ENCODE measurements around the gene TBX10. TPM values are rescaled to one million over a fixed set of nuclear protein-coding genes. Genes with fewer than 3 reads are reported as not detected.
A peak's percentile ranks its signal among the peaks of the same experiment; 100 is the strongest.
"Not testable (repeated sequence)": the region's sequence is repeated elsewhere in the genome, so short reads cannot be mapped to it uniquely, and the experiment has no call there.

TBX10 gene
- polyA plus RNA-seq, 4 donors = 4.3 to 69.4 (median 27.9) TPM

DNA sequence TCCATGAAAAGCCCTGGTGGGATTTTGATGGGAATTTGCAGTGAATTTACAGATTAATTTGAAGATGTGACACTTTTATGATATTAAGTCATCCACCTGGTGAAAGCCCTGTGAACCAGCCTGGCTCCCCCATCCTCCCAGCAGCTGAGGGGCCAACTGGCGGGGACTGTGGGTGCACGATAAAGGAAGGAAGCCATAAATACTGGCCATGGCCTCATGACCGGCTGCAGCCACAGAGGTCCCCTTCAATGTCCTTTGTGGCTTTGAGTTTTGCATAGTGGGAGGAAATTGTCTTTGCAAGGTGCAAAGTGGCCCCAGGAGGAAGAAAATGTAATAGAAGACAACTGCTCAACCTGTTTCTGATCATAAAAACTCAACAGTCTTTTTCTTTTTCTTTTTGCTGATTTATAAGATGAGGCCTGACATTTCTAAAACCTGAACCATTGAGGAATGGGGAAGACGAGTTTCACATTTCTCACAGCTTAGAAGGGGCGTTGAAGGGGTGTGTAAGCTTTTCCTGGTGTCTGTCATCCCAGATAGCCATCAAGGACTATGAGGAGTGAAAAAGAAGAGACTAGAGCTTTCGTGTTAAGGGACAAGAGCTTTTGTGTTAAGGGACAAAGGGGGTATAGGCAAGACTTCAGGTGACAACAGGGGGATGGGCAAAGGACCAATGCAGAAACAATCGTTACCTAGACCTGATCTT, 39.1 kb downstream of the TBX10 start:
- no peak for FAIRE-seq
- 51 to 68% (median 64%) methylated on average over 7 of the region's 7 CpGs for WGBS, 3 donors
- Histone ChIP-seq H3K27ac (ENCODE audit: low read depth in 1 of 3, low read length in 2 of 3) (no peak overlapping the region), H3K9me3 (ENCODE audit: control insufficient read depth in 2 of 2, insufficient read depth in 1 of 2, low read depth in 1 of 2, low read length in 1 of 2) (peaks cover 0 to 11% of the 10 kb centered on the region in 2 donors), H3K27me3 (ENCODE audit: control insufficient read depth in 3 of 3, insufficient read depth in 3 of 3, low read length in 3 of 3) (no peaks in the 10 kb centered on the region), H3K4me3 (ENCODE audit: low read depth in 1 of 3, low read length in 3 of 3) (no peak overlapping the region), H3K4me1 (ENCODE audit: control insufficient read depth in 3 of 3, insufficient read depth in 2 of 3, low read depth in 1 of 3, low read length in 2 of 3) (no peaks in the 10 kb centered on the region), H3K36me3 (ENCODE audit: control insufficient read depth in 3 of 3, insufficient read depth in 2 of 3, low read depth in 1 of 3, low read length in 3 of 3) (no peaks in the 10 kb centered on the region)
- DNase-seq = no peak

- Histone ChIP-seq H3K4me3 (ENCODE audit: low read depth in 1 of 3, low read length in 3 of 3) (no peak overlapping the region), H3K9me3 (ENCODE audit: control insufficient read depth in 2 of 2, insufficient read depth in 1 of 2, low read depth in 1 of 2, low read length in 1 of 2) (peaks cover 0 to 11% of the 10 kb centered on the region in 2 donors), H3K36me3 (ENCODE audit: control insufficient read depth in 3 of 3, insufficient read depth in 2 of 3, low read depth in 1 of 3, low read length in 3 of 3) (no peaks in the 10 kb centered on the region), H3K27me3 (ENCODE audit: control insufficient read depth in 3 of 3, insufficient read depth in 3 of 3, low read length in 3 of 3) (no peaks in the 10 kb centered on the region), H3K27ac (ENCODE audit: low read depth in 1 of 3, low read length in 2 of 3) (no peak overlapping the region), H3K4me1 (ENCODE audit: control insufficient read depth in 3 of 3, insufficient read depth in 2 of 3, low read depth in 1 of 3, low read length in 2 of 3) (no peaks in the 10 kb centered on the region)
- DNase-seq = no peak
- FAIRE-seq = no peak
- 76 to 94% (median 91%) methylated on average over 1 of the region's 1 CpG for WGBS, 3 donors
These were observed 40.4 kb downstream of the TBX10 start for GRCh38 chr11:67599149-67599548.

- 95 to 96% (median 96%) methylated on average over 23 to 26 of the region's 26 CpGs for WGBS, 3 donors
- H3K36me3 ChIP-seq (ENCODE audit: control insufficient read depth in 3 of 3, insufficient read depth in 2 of 3, low read depth in 1 of 3, low read length in 3 of 3); H3K27ac ChIP-seq (ENCODE audit: low read depth in 1 of 3, low read length in 2 of 3); H3K27me3 ChIP-seq (ENCODE audit: control insufficient read depth in 3 of 3, insufficient read depth in 3 of 3, low read length in 3 of 3); H3K4me3 ChIP-seq (ENCODE audit: low read depth in 1 of 3, low read length in 3 of 3); FAIRE-seq; DNase-seq: not testable (repeated sequence)
- Histone ChIP-seq H3K9me3 (ENCODE audit: control insufficient read depth in 2 of 2, insufficient read depth in 1 of 2, low read depth in 1 of 2, low read length in 1 of 2) (peaks cover 0 to 11% of the 10 kb centered on the region in 2 donors), H3K4me1 (ENCODE audit: control insufficient read depth in 3 of 3, insufficient read depth in 2 of 3, low read depth in 1 of 3, low read length in 2 of 3) (peaks cover 0 to 12% (median 2%) of the 10 kb centered on the region in 3 donors)
These were observed 41.6 kb downstream of the TBX10 start for GRCh38 chr11:67597963-67598362.

DNA sequence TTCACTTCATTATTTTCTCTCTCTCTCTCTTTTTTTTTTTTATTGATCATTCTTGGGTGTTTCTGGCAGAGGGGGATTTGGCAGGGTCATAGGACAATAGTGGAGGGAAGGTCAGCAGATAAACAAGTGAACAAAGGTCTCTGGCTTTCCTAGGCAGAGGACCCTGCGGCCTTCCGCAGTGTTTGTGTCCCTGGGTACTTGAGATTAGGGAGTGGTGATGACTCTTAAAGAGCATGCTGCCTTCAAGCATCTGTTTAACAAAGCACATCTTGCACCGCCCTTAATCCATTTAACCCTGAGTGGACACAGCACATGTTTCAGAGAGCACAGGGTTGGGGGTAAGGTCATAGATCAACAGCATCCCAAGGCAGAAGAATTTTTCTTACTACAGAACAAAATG, 42.1 kb downstream of the TBX10 start:
- H3K27ac ChIP-seq (ENCODE audit: low read depth in 1 of 3, low read length in 2 of 3); H3K27me3 ChIP-seq (ENCODE audit: control insufficient read depth in 3 of 3, insufficient read depth in 3 of 3, low read length in 3 of 3); H3K4me3 ChIP-seq (ENCODE audit: low read depth in 1 of 3, low read length in 3 of 3); DNase-seq; H3K9me3 ChIP-seq (ENCODE audit: control insufficient read depth in 2 of 2, insufficient read depth in 1 of 2, low read depth in 1 of 2, low read length in 1 of 2); FAIRE-seq; H3K36me3 ChIP-seq (ENCODE audit: control insufficient read depth in 3 of 3, insufficient read depth in 2 of 3, low read depth in 1 of 3, low read length in 3 of 3): not testable (repeated sequence)
- H3K4me1 ChIP-seq (ENCODE audit: control insufficient read depth in 3 of 3, insufficient read depth in 2 of 3, low read depth in 1 of 3, low read length in 2 of 3) = peaks cover 0 to 16% (median 2%) of the 10 kb centered on the region in 3 donors
- no CpG with 5 or more reads among the region's 3 CpGs for whole genome bisulfite sequencing, 3 donors

DNA sequence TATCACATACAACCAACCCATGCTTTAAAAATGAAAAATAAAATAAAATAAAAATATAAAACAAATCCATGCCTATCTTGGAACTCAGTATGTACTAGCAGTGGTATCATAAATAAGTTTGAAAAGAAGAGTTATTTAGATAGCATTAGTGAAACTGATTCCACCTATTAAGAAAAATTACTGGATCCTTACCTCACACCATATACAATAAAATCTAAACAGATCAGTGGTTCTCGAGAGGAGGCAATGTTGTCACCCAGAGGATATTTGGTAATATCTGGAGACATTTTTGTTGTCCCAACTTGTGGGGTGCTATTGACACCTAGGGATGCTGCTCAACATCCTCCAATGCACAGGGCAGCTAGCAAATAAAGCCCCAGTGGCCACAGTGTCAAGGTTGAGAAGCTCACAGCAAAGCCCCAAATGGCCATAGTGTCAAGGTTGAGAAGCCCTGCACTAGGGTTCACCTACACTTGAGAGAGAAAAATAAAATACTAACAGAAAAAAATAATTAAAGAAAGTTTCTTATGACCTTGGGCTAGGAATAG, 42.7 kb downstream of the TBX10 start:
- H3K27me3 ChIP-seq (ENCODE audit: control insufficient read depth in 3 of 3, insufficient read depth in 3 of 3, low read length in 3 of 3) = no peaks in the 10 kb centered on the region
- DNase-seq (no peak), FAIRE-seq (no peak)
- 86 to 97% (median 91%) methylated on average over 1 of the region's 1 CpG for WGBS, 3 donors
- H3K9me3 ChIP-seq (ENCODE audit: control insufficient read depth in 2 of 2, insufficient read depth in 1 of 2, low read depth in 1 of 2, low read length in 1 of 2) = peaks cover 0 to 5% of the 10 kb centered on the region in 2 donors
- H3K4me1 ChIP-seq (ENCODE audit: control insufficient read depth in 3 of 3, insufficient read depth in 2 of 3, low read depth in 1 of 3, low read length in 2 of 3) = peaks cover 0 to 16% (median 2%) of the 10 kb centered on the region in 3 donors
- no peak overlapping the region for H3K27ac ChIP-seq (ENCODE audit: low read depth in 1 of 3, low read length in 2 of 3)
- H3K36me3 ChIP-seq (ENCODE audit: control insufficient read depth in 3 of 3, insufficient read depth in 2 of 3, low read depth in 1 of 3, low read length in 3 of 3) = no peaks in the 10 kb centered on the region
- no peak overlapping the region for H3K4me3 ChIP-seq (ENCODE audit: low read depth in 1 of 3, low read length in 3 of 3)

DNA sequence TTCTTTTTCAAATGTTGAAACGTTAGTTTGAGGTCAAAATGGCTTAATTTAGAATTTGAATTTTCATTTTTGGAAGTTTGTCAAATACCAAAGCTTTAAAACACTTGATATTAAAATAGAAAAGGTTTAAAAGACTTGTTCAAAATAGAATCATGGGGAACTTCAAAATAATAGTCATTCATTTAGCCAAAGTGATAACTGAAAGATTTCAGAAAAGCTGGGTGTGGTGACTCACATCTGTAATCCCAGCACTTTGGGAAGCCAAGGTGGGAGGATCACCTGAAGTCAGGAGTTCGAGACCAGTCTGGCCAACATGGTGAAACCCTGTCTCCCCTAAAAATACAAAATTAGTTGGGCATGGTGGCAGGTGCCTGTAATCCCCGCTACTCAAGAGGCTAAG, 45.1 kb downstream of the TBX10 start:
- 74 to 81% (median 76%) methylated on average over 3 of the region's 3 CpGs for WGBS, 3 donors
- FAIRE-seq = no peak

GRCh38 chr11:67593565-67593905, 46.0 kb downstream of the TBX10 start:
- Histone ChIP-seq H3K27me3 (ENCODE audit: control insufficient read depth in 3 of 3, insufficient read depth in 3 of 3, low read length in 3 of 3) (no peaks in the 10 kb centered on the region), H3K9me3 (ENCODE audit: control insufficient read depth in 2 of 2, insufficient read depth in 1 of 2, low read depth in 1 of 2, low read length in 1 of 2) (peaks cover 0 to 5% of the 10 kb centered on the region in 2 donors), H3K27ac (ENCODE audit: low read depth in 1 of 3, low read length in 2 of 3) (peak overlapping the region in 1 of 3 donors; percentile 31), H3K36me3 (ENCODE audit: control insufficient read depth in 3 of 3, insufficient read depth in 2 of 3, low read depth in 1 of 3, low read length in 3 of 3) (peaks cover 0 to 4% (median 0%) of the 10 kb centered on the region in 3 donors), H3K4me3 (ENCODE audit: low read depth in 1 of 3, low read length in 3 of 3) (no peak overlapping the region), H3K4me1 (ENCODE audit: control insufficient read depth in 3 of 3, insufficient read depth in 2 of 3, low read depth in 1 of 3, low read length in 2 of 3) (peaks cover 0 to 16% (median 2%) of the 10 kb centered on the region in 3 donors)
- FAIRE-seq = no peak
- peak; percentile 35 to 60 for DNase-seq
- 10 to 48% (median 43%) methylated on average over 3 of the region's 3 CpGs for WGBS, 3 donors

More for the DNA sequence above, 45.1 kb downstream of the TBX10 start:
- Histone ChIP-seq H3K4me3 (ENCODE audit: low read depth in 1 of 3, low read length in 3 of 3) (no peak overlapping the region), H3K9me3 (ENCODE audit: control insufficient read depth in 2 of 2, insufficient read depth in 1 of 2, low read depth in 1 of 2, low read length in 1 of 2) (peaks cover 0 to 5% of the 10 kb centered on the region in 2 donors), H3K4me1 (ENCODE audit: control insufficient read depth in 3 of 3, insufficient read depth in 2 of 3, low read depth in 1 of 3, low read length in 2 of 3) (peaks cover 0 to 16% (median 2%) of the 10 kb centered on the region in 3 donors), H3K27ac (ENCODE audit: low read depth in 1 of 3, low read length in 2 of 3) (no peak overlapping the region), H3K27me3 (ENCODE audit: control insufficient read depth in 3 of 3, insufficient read depth in 3 of 3, low read length in 3 of 3) (no peaks in the 10 kb centered on the region), H3K36me3 (ENCODE audit: control insufficient read depth in 3 of 3, insufficient read depth in 2 of 3, low read depth in 1 of 3, low read length in 3 of 3) (no peaks in the 10 kb centered on the region)
- DNase-seq = no peak

DNA sequence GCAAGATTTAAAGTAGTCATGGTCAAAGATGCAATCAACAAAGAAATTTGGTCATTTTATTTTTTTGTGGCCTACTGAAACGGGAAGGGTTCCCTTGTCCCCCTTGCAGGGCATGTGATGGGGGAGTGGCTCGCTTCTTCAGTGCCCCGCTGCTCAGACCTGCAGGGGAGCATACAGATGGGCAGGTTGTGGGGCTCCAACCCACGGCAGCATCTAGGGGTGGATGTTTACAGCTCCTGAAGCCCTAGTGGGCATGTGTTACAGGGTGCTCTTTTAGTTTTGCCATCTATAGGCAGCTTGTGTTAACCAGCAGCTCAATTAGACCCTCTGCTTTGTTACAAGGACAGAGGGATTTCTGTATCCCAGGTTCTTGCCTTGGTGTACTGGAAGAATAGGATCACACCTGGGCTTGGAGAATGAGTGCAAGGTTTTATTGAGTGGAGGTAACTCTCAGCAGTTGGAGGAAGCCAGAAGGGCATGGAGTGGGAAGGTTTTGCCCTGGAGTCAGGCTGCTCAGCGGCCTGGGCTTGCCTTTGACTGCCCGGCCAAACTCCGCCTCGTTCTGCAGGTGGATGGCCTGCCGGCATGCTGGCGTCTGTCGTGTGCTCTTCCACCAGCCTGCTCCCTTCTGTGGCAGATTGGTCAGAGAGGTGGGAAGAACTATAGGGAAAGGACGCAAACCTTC, 46.5 kb downstream of the TBX10 start:
- WGBS, 3 donors = 30 to 59% (median 59%) methylated on average over 12 of the region's 12 CpGs
- H3K27ac ChIP-seq (ENCODE audit: low read depth in 1 of 3, low read length in 2 of 3) = peak overlapping the region in 1 of 3 donors; percentile 31

More for the DNA sequence above, 46.5 kb downstream of the TBX10 start:
- DNase-seq (peak; percentile 28 to 56), FAIRE-seq (no peak)
- Histone ChIP-seq H3K4me3 (ENCODE audit: low read depth in 1 of 3, low read length in 3 of 3) (no peak overlapping the region), H3K4me1 (ENCODE audit: control insufficient read depth in 3 of 3, insufficient read depth in 2 of 3, low read depth in 1 of 3, low read length in 2 of 3) (peaks cover 0 to 16% (median 2%) of the 10 kb centered on the region in 3 donors), H3K27me3 (ENCODE audit: control insufficient read depth in 3 of 3, insufficient read depth in 3 of 3, low read length in 3 of 3) (no peaks in the 10 kb centered on the region), H3K36me3 (ENCODE audit: control insufficient read depth in 3 of 3, insufficient read depth in 2 of 3, low read depth in 1 of 3, low read length in 3 of 3) (peaks cover 0 to 8% (median 0%) of the 10 kb centered on the region in 3 donors), H3K9me3 (ENCODE audit: control insufficient read depth in 2 of 2, insufficient read depth in 1 of 2, low read depth in 1 of 2, low read length in 1 of 2) (peaks cover 0 to 3% of the 10 kb centered on the region in 2 donors)
